MM.1S (cell line): ENCODE results near the gene PRSS38.

ENCODE experiments used
- DNase-seq: peaks from one replicate; pipeline ENCODE4 v3.0.0-alpha.2; 2015
- H2AFZ ChIP-seq: fragments of 300-600 bp; sonication (generic); 2 replicates; pipeline ENCODE4 v1.6.0; 2016; ENCODE audit warnings: antibody characterized with exemption, low read length
- H3F3A ChIP-seq: fragments of 300-600 bp; sonication (generic); 2 replicates; pipeline ENCODE4 v1.6.1; 2016; ENCODE audit warnings: mild to moderate bottlenecking, antibody characterized with exemption, low read length, moderate library complexity, mixed read lengths; ENCODE audit not compliant: insufficient read depth
- H3K27ac ChIP-seq: fragments of 300-600 bp; sonication (generic); 2 replicates; pipeline ENCODE4 v1.5.1; 2016; ENCODE audit warnings: mild to moderate bottlenecking, low read length
- H3K27me3 ChIP-seq: fragments of 300-600 bp; sonication (generic); replicated peaks from 2 replicates; pipeline ENCODE4 v1.6.0; 2016; ENCODE audit warnings: low read length; ENCODE audit not compliant: insufficient read depth
- H3K36me3 ChIP-seq: fragments of 300-600 bp; sonication (generic); replicated peaks from 2 replicates; pipeline ENCODE4 v1.6.1; 2016; ENCODE audit warnings: mild to moderate bottlenecking, low read length, mixed read lengths; ENCODE audit not compliant: insufficient read depth
- H3K4me1 ChIP-seq: fragments of 300-600 bp; sonication (generic); 2 replicates; pipeline ENCODE4 v1.6.1; 2016; ENCODE audit warnings: low read length, mixed read lengths
- H3K4me2 ChIP-seq: fragments of 300-600 bp; sonication (generic); 2 replicates; pipeline ENCODE4 v1.6.0; 2016; ENCODE audit warnings: low read depth, low read length
- H3K4me3 ChIP-seq: fragments of 300-600 bp; sonication (generic); 2 replicates; pipeline ENCODE4 v1.5.1; 2016; ENCODE audit warnings: low read length, mixed read lengths
- H3K79me2 ChIP-seq: fragments of 300-600 bp; sonication (generic); 2 replicates; pipeline ENCODE4 v1.6.1; 2016; ENCODE audit warnings: mixed run types, low read length, mixed read lengths
- H3K9ac ChIP-seq: fragments of 300-600 bp; sonication (generic); 2 replicates; pipeline ENCODE4 v1.6.1; 2016; ENCODE audit warnings: low read length, mixed read lengths
- H3K9me2 ChIP-seq: fragments of 300-600 bp; sonication (generic); replicated peaks from 2 replicates; pipeline ENCODE4 v1.6.1; 2016; ENCODE audit warnings: mild to moderate bottlenecking, low read length, mixed read lengths; ENCODE audit not compliant: insufficient read depth
- H3K9me3 ChIP-seq: fragments of 300-600 bp; sonication (generic); replicated peaks from 2 replicates; pipeline ENCODE4 v1.6.1; 2016; ENCODE audit warnings: mild to moderate bottlenecking, low read length, mixed read lengths; ENCODE audit not compliant: insufficient read depth
- H4K20me1 ChIP-seq: fragments of 300-600 bp; sonication (generic); 2 replicates; pipeline ENCODE4 v1.6.1; 2016; ENCODE audit warnings: mild to moderate bottlenecking, low read length, moderate library complexity, mixed read lengths; ENCODE audit not compliant: insufficient read depth
- CTCF ChIP-seq: fragments of 300-600 bp; sonication (generic); IDR thresholded peaks from 2 replicates; pipeline ENCODE4 v1.5.1; 2016; ENCODE audit warnings: antibody characterized with exemption, low read length, mixed read lengths
- EZH2 ChIP-seq: fragments of 300-600 bp; sonication (generic); optimal IDR thresholded peaks from 2 replicates; pipeline ENCODE3; 2017; ENCODE audit warnings: low read depth, mild to moderate bottlenecking, antibody characterized with exemption, low read length, mixed read lengths
- EZH2phosphoT487 ChIP-seq: fragments of 300-600 bp; sonication (generic); IDR thresholded peaks from 2 replicates; pipeline ENCODE4 v1.6.1; 2018; ENCODE audit warnings: antibody characterized with exemption, low read length

Gene PRSS38

GRCh38 chr1:227844320-227845146 lies 29.1 kb downstream of the PRSS38 start:
- TF ChIP-seq EZH2phosphoT487 (no peak), EZH2 (no peak), CTCF (no peak)
- Histone ChIP-seq H3K36me3 (no peaks in the 10 kb centered on the region), H4K20me1 (no peaks in the 10 kb centered on the region), H3K9me3 (no peaks in the 10 kb centered on the region), H3K79me2 (no peaks in the 10 kb centered on the region), H3K9me2 (no peaks in the 10 kb centered on the region), H3K9ac (no peak overlapping the region), H3K27me3 (no peaks in the 10 kb centered on the region), H3K4me3 (no peak overlapping the region), H3F3A (no peaks in the 10 kb centered on the region), H3K4me2 (no peak overlapping the region), H3K27ac (no peak overlapping the region), H2AFZ (no peak overlapping the region), H3K4me1 (no peaks in the 10 kb centered on the region)
- DNase-seq, result no peak

DNA sequence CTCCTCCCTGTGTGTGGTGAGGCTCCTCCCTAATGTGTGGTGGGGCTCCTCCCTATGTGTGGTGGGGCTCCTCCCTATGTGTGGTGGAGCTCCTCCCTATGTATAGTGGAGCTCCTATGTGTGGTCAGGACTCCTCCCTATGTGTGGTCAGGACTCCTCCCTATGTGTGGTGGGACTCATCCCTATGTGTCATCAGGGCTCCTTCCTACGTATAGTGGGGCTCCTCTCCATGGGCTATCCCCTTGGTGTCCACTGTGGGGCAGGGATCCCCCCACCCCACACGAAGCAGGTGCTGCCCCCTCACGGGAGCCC lies 29.6 kb downstream of the PRSS38 start:
- H3F3A ChIP-seq, result no peaks in the 10 kb centered on the region
- no peak overlapping the region for H2AFZ ChIP-seq
- H3K4me3 ChIP-seq, result no peak overlapping the region
- TF ChIP-seq CTCF, result no peak
- TF ChIP-seq EZH2phosphoT487, result no peak
- no peak for TF ChIP-seq EZH2
- H3K9me2 ChIP-seq, result no peaks in the 10 kb centered on the region
- H3K4me1 ChIP-seq, result no peaks in the 10 kb centered on the region
- H3K9ac ChIP-seq, result no peak overlapping the region
- no peaks in the 10 kb centered on the region for H3K27me3 ChIP-seq
- H3K4me2 ChIP-seq, result no peak overlapping the region
- no peaks in the 10 kb centered on the region for H3K79me2 ChIP-seq
- DNase-seq, result no peak
- no peaks in the 10 kb centered on the region for H3K36me3 ChIP-seq
- no peaks in the 10 kb centered on the region for H3K9me3 ChIP-seq
- H3K27ac ChIP-seq, result no peak overlapping the region
- no peaks in the 10 kb centered on the region for H4K20me1 ChIP-seq

DNA sequence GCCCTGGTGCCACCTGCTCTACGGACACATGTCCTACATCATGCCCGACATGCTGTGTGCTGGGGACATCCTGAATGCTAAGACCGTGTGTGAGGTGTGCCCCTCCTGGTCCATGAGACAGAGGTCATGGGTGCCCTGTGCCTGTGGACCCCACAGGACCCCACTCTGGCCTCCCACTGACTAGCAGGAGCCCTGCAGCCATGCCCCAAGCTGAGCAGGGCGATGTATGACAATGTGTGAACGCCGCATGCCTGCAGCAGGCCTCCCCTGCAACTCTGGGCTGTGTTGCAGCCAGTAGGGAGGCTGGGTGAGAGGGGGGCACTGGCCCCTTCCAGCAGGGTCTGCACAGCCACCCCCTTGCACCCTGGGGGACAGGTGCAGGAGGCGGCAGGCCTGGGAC lies 30.0 kb downstream of the PRSS38 start:
- Histone ChIP-seq H3K4me2 (no peak overlapping the region), H3K4me1 (no peaks in the 10 kb centered on the region), H3K27me3 (no peaks in the 10 kb centered on the region), H3K79me2 (no peaks in the 10 kb centered on the region), H3F3A (no peaks in the 10 kb centered on the region), H4K20me1 (no peaks in the 10 kb centered on the region), H3K4me3 (no peak overlapping the region), H3K27ac (no peak overlapping the region), H3K36me3 (no peaks in the 10 kb centered on the region), H2AFZ (no peak overlapping the region), H3K9me2 (no peaks in the 10 kb centered on the region), H3K9ac (no peak overlapping the region), H3K9me3 (no peaks in the 10 kb centered on the region)
- TF ChIP-seq CTCF, result no peak
- TF ChIP-seq EZH2, result no peak
- TF ChIP-seq EZH2phosphoT487, result no peak
- DNase-seq, result no peak
